GM12878 (cell line): ENCODE results near the gene ZNF695. TPM values are rescaled to one million over a fixed set of nuclear protein-coding genes. Genes with fewer than 3 reads are reported as not detected.

Experiments used
- ATAC-seq: fragments of 200-7000 bp; cut with Tn5 transposase; 3 replicates; pipeline ENCODE4 v1.9.1; 2020; ENCODE audit warnings: mild to moderate bottlenecking, moderate library complexity
- BruUV-seq: library from RNA; stranded (reverse); fragments of 400-500 nt; replicated peaks from 2 replicates; lab custom pipeline; 2021; lab: Mats Ljungman, UMichigan
- CTCF ChIA-PET: fragments of 300-600 bp; sonication (Branson Sonifier 250); formaldehyde crosslinking; extraction: SDS; loops from one replicate; lab custom pipeline; 2021; ENCODE audit warnings: inconsistent platforms; lab: Yijun Ruan, JAX
- POLR2A ChIA-PET: fragments of 350-600 bp; formaldehyde crosslinking; extraction: SDS; loops from one replicate; lab custom pipeline; 2021; ENCODE audit warnings: inconsistent platforms; lab: Charles Lee
- RAD21 ChIA-PET: fragments of 300-600 bp; sonication (Branson Sonifier 250); formaldehyde crosslinking; loops from one replicate; lab custom pipeline; 2023; ENCODE audit warnings: antibody characterized with exemption; ENCODE audit not compliant: unreplicated experiment; lab: Charles Lee
- SMC1A ChIA-PET: fragments of 300-600 bp; sonication (Branson Sonifier 250); formaldehyde crosslinking; loops from one replicate; lab custom pipeline; 2023; ENCODE audit not compliant: unreplicated experiment, uncharacterized antibody; lab: Charles Lee
- DNase-seq: peaks from one replicate; pipeline ENCODE4 v3.0.0-alpha.2; 2011; ENCODE audit warnings: low read depth, low spot score
- FAIRE-seq: peaks from 3 replicates; lab custom pipeline; 2011; peaks lifted over from hg19 to GRCh38; lab: Jason Lieb, UNC
- H2AFZ ChIP-seq: 2 replicates; pipeline ENCODE4 v1.6.0; 2011; ENCODE audit warnings: low read depth, low read length, control low read depth; ENCODE audit not compliant: control insufficient read depth
- H3K27ac ChIP-seq: 2 replicates; pipeline ENCODE4 v1.5.1; 2011; ENCODE audit warnings: control low read depth; ENCODE audit not compliant: control insufficient read depth, insufficient read depth
- H3K27me3 ChIP-seq, 2 experiments: replicated peaks in 1 of 2; 2 replicates each; pipeline versions ENCODE4 v1.6.0 to v1.6.1; 2011; ENCODE audit warnings: low read length in 1 of 2; ENCODE audit not compliant: control insufficient read depth in 2 of 2, insufficient read depth in 2 of 2
- H3K36me3 ChIP-seq, 2 experiments: 2 replicates each; pipeline ENCODE4 v1.5.1; 2011; ENCODE audit warnings: low read length in 1 of 2; ENCODE audit not compliant: control insufficient read depth in 2 of 2, insufficient read depth in 2 of 2
- H3K4me1 ChIP-seq: 2 replicates; pipeline ENCODE4 v1.6.1; 2011; ENCODE audit warnings: mild to moderate bottlenecking, low read length, moderate library complexity, mixed read lengths; ENCODE audit not compliant: control insufficient read depth, insufficient read depth
- H3K4me2 ChIP-seq: 2 replicates; pipeline ENCODE4 v1.6.0; 2011; ENCODE audit warnings: control low read depth; ENCODE audit not compliant: control insufficient read depth, insufficient read depth
- H3K4me3 ChIP-seq: fragments of 200-600 bp; sonication (generic); 2 replicates; pipeline ENCODE4 v1.5.1; 2016
- H3K79me2 ChIP-seq: 2 replicates; pipeline ENCODE4 v1.6.0; 2011; ENCODE audit warnings: low read length; ENCODE audit not compliant: control insufficient read depth, insufficient read depth
- H3K9ac ChIP-seq: 2 replicates; pipeline ENCODE4 v1.8.0; 2011; ENCODE audit warnings: low read length, control low read depth, mixed read lengths; ENCODE audit not compliant: control insufficient read depth, insufficient read depth
- H3K9me3 ChIP-seq: replicated peaks from 3 replicates; pipeline ENCODE4 v1.5.1; 2011; ENCODE audit warnings: mild to moderate bottlenecking, low read length; ENCODE audit not compliant: control insufficient read depth, insufficient read depth
- H4K20me1 ChIP-seq: 2 replicates; pipeline ENCODE4 v1.6.0; 2011; ENCODE audit not compliant: control insufficient read depth, insufficient read depth
- ASH2L ChIP-seq: fragments of 300-600, 200-600 bp; sonication (generic); IDR thresholded peaks from 2 replicates; pipeline ENCODE4 v1.6.1; 2017; ENCODE audit warnings: low read depth, mild to moderate bottlenecking, borderline replicate concordance
- EED ChIP-seq: sonication (generic); IDR thresholded peaks from 2 replicates; pipeline ENCODE4 v1.6.1; 2016; ENCODE audit warnings: antibody characterized with exemption, low read depth
- EGR1 ChIP-seq, 2 experiments: IDR thresholded peaks; 1 replicate in 1 of 2; 2 replicates in 1 of 2; pipeline ENCODE4 v1.6.1; 2011 to 2012; ENCODE audit warnings: low read depth in 2 of 2, low read length in 2 of 2, borderline replicate concordance in 1 of 2, mild to moderate bottlenecking in 1 of 2, moderate library complexity in 1 of 2
- HCFC1 ChIP-seq: fragments of 150-350 bp; IDR thresholded peaks from 2 replicates; pipeline ENCODE4 v1.6.1; 2014; ENCODE audit warnings: low read length
- HDGF ChIP-seq: fragments of 450-650 bp; IDR thresholded peaks from 2 replicates; pipeline ENCODE4 v1.6.1; 2016; ENCODE audit warnings: antibody characterized with exemption
- IRF4 ChIP-seq: IDR thresholded peaks from 2 replicates; pipeline ENCODE4 v1.6.1; 2011; ENCODE audit warnings: low read depth, low read length
- NR2C1 ChIP-seq: fragments of 450-650 bp; IDR thresholded peaks from 2 replicates; pipeline ENCODE4 v1.6.1; 2017; ENCODE audit warnings: antibody characterized with exemption, mild to moderate bottlenecking, moderate library complexity
- RUNX3 ChIP-seq: IDR thresholded peaks from 2 replicates; pipeline ENCODE4 v1.6.1; 2012; ENCODE audit warnings: low read length, inconsistent platforms
- SMC3 ChIP-seq: IDR thresholded peaks from 2 replicates; pipeline ENCODE4 v1.6.1; 2011; ENCODE audit warnings: low read length, improper control_type of control experiment, borderline replicate concordance
- ZBED1 ChIP-seq: IDR thresholded peaks from 2 replicates; pipeline ENCODE4 v1.6.1; 2016; ENCODE audit warnings: borderline replicate concordance
- WGBS: methylation state at CpG from one replicate; pipeline ENCODE4 v1.1.6; 2016; ENCODE audit warnings: low lambda C conversion rate; ENCODE audit not compliant: insufficient replicate concordance, insufficient coverage; ENCODE audit errors: missing lambda C conversion rate; 5-methylcytosine and 5-hydroxymethylcytosine counted together
- in situ Hi-C: fragments of 300-500 bp; cut with MboI; formaldehyde crosslinking; loops from 9 replicates; pipeline ENCODE4 v1.14.3; 2018; ENCODE audit warnings: mixed read lengths
- intact Hi-C: fragments of 100-400 bp; cut with micrococcal nuclease; formaldehyde crosslinking; loops from one replicate; pipeline ENCODE4 v1.14.2; 2022; ENCODE audit not compliant: unreplicated experiment
- polyA plus RNA-seq, 11 experiments: library from polyadenylated mRNA; depleted of rRNA in 4 of 11; unstranded in 6 of 11; stranded (reverse) in 5 of 11; fragments of >200 nt; fragmentation: Nextera tagmentation in 4 of 11; fragmentation: Illumina TruSeq in 1 of 11; extraction: Ambion mirVana in 4 of 11; extraction: Trizol in 1 of 11; gene quantifications; 1 replicate in 1 of 11; 2 replicates in 10 of 11; pipeline versions ENCODE4 v1.2.1 to v1.2.3, GENCODE V29; 2011 to 2016; ENCODE audit warnings: inconsistent platforms in 2 of 11, missing spikeins in 2 of 11, low read depth in 1 of 11
- total RNA-seq, 4 experiments: library from RNA; depleted of rRNA in 3 of 4; stranded (reverse); fragments of >200 nt in 3 of 4; fragmentation: Illumina TruSeq in 1 of 4; extraction: Trizol in 1 of 4; gene quantifications; 2 replicates each; pipeline versions ENCODE4 v1.2.1 to v1.2.3, GENCODE V29; 2013 to 2021
- TF ChIP-seq, protein P1 (sequence below): fragments of 450-650 bp; IDR thresholded peaks from 2 replicates; pipeline ENCODE4 v1.6.1; 2017; ENCODE audit warnings: borderline replicate concordance

Gene ZNF695
- total and polyA plus RNA-seq, 10 of the 15 experiments (the other 5 are each of a cell fraction or from before 2014, with no cell fraction given) = 0.04 to 1.8 (median 1.2) TPM

DNA sequence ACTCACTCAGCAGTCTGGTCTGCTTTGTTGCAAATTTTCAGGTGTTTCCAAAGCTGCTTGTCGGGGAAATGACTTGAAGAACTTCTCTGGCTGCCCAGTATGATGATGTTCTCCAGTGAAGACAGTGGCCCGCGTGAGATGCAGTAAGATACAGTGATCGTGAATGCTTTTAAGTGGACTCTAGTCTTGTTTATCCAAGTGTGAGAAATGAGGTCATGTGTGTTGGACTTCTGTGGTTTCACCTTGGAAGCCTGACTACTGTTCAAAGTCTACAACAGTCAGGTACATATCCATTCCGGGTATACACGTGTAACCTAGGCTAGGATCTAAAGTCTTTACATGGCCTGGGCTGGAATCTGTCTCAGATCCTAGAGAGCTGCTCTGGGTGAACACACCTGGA, 29.1 kb downstream of the ZNF695 start:
- no peak for TF ChIP-seq EGR1 (IDR thresholded peaks at IDR 0.05; ENCODE audit: borderline replicate concordance in 1 of 2, low read depth in 2 of 2, low read length in 2 of 2)
- no peak for TF ChIP-seq IRF4
- TF ChIP-seq ASH2L = no peak
- no peak for TF ChIP-seq ZBED1
- TF ChIP-seq SMC3 = no peak
- no peak for TF ChIP-seq EED
- TF ChIP-seq RUNX3 = no peak
- TF ChIP-seq, protein P1, sequence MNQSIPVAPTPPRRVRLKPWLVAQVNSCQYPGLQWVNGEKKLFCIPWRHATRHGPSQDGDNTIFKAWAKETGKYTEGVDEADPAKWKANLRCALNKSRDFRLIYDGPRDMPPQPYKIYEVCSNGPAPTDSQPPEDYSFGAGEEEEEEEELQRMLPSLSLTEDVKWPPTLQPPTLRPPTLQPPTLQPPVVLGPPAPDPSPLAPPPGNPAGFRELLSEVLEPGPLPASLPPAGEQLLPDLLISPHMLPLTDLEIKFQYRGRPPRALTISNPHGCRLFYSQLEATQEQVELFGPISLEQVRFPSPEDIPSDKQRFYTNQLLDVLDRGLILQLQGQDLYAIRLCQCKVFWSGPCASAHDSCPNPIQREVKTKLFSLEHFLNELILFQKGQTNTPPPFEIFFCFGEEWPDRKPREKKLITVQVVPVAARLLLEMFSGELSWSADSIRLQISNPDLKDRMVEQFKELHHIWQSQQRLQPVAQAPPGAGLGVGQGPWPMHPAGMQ = no peak
- TF ChIP-seq HCFC1 = no peak
- no peak for TF ChIP-seq NR2C1
- TF ChIP-seq HDGF = no peak

More for the DNA sequence above, 29.1 kb downstream of the ZNF695 start:
- H3K4me3 ChIP-seq = no peak overlapping the region
- H3K79me2 ChIP-seq = no peaks in the 10 kb centered on the region
- no peaks in the 10 kb centered on the region for H3K4me1 ChIP-seq
- FAIRE-seq (no peak), DNase-seq (no peak), ATAC-seq (no peak)
- H3K27me3 ChIP-seq = no peaks in the 10 kb centered on the region
- ChIA-PET CTCF (no interaction called here), SMC1A (no interaction called here), RAD21 (no interaction called here), POLR2A (no interaction called here)
- no peak overlapping the region for H3K9ac ChIP-seq
- no peaks in the 10 kb centered on the region for H4K20me1 ChIP-seq
- in situ Hi-C loops (no loop called here), intact Hi-C loops (no loop called here)
- 88% methylated on average over 6 of the region's 6 CpGs for WGBS
- no peak overlapping the region for H3K4me2 ChIP-seq
- no peak overlapping the region for H3K27ac ChIP-seq
- H3K9me3 ChIP-seq = peaks cover 7% of the 10 kb centered on the region; the same call in 2 of the 3 replicates
- BruUV-seq = no TSS peak
- H3K36me3 ChIP-seq = no peaks in the 10 kb centered on the region
- H2AFZ ChIP-seq = no peak overlapping the region
